ENCODE data around the gene PPFIBP1.

GRCh38 chr12:27530157-27530922 is 6.3 kb downstream of the PPFIBP1 start:
- TF ChIP-seq, protein P1, sequence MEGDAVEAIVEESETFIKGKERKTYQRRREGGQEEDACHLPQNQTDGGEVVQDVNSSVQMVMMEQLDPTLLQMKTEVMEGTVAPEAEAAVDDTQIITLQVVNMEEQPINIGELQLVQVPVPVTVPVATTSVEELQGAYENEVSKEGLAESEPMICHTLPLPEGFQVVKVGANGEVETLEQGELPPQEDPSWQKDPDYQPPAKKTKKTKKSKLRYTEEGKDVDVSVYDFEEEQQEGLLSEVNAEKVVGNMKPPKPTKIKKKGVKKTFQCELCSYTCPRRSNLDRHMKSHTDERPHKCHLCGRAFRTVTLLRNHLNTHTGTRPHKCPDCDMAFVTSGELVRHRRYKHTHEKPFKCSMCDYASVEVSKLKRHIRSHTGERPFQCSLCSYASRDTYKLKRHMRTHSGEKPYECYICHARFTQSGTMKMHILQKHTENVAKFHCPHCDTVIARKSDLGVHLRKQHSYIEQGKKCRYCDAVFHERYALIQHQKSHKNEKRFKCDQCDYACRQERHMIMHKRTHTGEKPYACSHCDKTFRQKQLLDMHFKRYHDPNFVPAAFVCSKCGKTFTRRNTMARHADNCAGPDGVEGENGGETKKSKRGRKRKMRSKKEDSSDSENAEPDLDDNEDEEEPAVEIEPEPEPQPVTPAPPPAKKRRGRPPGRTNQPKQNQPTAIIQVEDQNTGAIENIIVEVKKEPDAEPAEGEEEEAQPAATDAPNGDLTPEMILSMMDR (IDR thresholded peaks at IDR 0.05) = no peak
- no peak for TF ChIP-seq POLR2A (IDR thresholded peaks at IDR 0.05)
- TF ChIP-seq EP300 (IDR thresholded peaks at IDR 0.05) = no peak
